Measurements from ENCODE around the gene AUTS2.

Gene AUTS2

GRCh38 chr7:70210936-70211310 is 612.6 kb downstream of the AUTS2 start:
- Histone ChIP-seq H3K4me3 (ENCODE audit: low read depth, low read length) (no peak overlapping the region), H3K9me3 (ENCODE audit: severe bottlenecking) (no peaks in the 10 kb centered on the region), H3K27me3 (ENCODE audit: insufficient read depth, low read depth, severe bottlenecking) (no peaks in the 10 kb centered on the region), H3K36me3 (no peaks in the 10 kb centered on the region), H3K27ac (no peak overlapping the region)
- no peak for TF ChIP-seq CTCF (IDR thresholded peaks at IDR 0.05; ENCODE audit: low read depth, low read length)
- no peak for DNase-seq

DNA sequence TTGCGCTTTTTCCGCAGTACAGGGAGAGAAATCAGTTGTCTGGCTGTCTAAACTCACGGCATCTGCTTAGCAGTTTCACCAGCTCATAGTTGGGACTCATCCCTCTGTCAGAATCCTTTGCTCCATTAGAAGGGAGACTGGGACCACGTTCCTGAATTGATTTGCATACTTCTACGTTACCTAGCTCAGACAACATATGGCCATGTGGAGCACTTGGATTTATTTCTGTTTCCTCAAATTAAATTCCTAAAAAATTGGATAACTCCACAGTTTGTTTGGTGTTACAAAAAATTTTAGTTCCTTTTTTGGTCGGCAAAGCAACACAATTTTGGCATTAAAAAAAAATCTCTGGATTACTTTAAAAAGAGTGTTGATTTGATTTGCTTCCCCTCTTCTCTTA is 614.0 kb downstream of the AUTS2 start:
- no peaks in the 10 kb centered on the region for H3K9me3 ChIP-seq (ENCODE audit: severe bottlenecking)

GRCh38 chr7:70214071-70214470 is 615.8 kb downstream of the AUTS2 start:
- Histone ChIP-seq H3K27ac (no peak overlapping the region), H3K27me3 (ENCODE audit: insufficient read depth, low read depth, severe bottlenecking) (no peaks in the 10 kb centered on the region), H3K4me3 (ENCODE audit: low read depth, low read length) (no peak overlapping the region), H3K36me3 (no peaks in the 10 kb centered on the region), H3K9me3 (ENCODE audit: severe bottlenecking) (no peaks in the 10 kb centered on the region)
- DNase-seq = no peak
- TF ChIP-seq CTCF (IDR thresholded peaks at IDR 0.05; ENCODE audit: low read depth, low read length) = no peak

More for the DNA sequence above, 614.0 kb downstream of the AUTS2 start:
- no peaks in the 10 kb centered on the region for H3K36me3 ChIP-seq
- no peak for DNase-seq
- no peaks in the 10 kb centered on the region for H3K27me3 ChIP-seq (ENCODE audit: insufficient read depth, low read depth, severe bottlenecking)
- H3K27ac ChIP-seq = no peak overlapping the region
- no peak overlapping the region for H3K4me3 ChIP-seq (ENCODE audit: low read depth, low read length)
- TF ChIP-seq CTCF (IDR thresholded peaks at IDR 0.05; ENCODE audit: low read depth, low read length) = no peak

GRCh38 chr7:70215491-70215890 is 617.2 kb downstream of the AUTS2 start:
- no peaks in the 10 kb centered on the region for H3K9me3 ChIP-seq (ENCODE audit: severe bottlenecking)
- H3K4me3 ChIP-seq (ENCODE audit: low read depth, low read length) = no peak overlapping the region
- no peak overlapping the region for H3K27ac ChIP-seq
- H3K36me3 ChIP-seq = no peaks in the 10 kb centered on the region
- no peaks in the 10 kb centered on the region for H3K27me3 ChIP-seq (ENCODE audit: insufficient read depth, low read depth, severe bottlenecking)
- no peak for DNase-seq
- TF ChIP-seq CTCF (IDR thresholded peaks at IDR 0.05; ENCODE audit: low read depth, low read length) = no peak

DNA sequence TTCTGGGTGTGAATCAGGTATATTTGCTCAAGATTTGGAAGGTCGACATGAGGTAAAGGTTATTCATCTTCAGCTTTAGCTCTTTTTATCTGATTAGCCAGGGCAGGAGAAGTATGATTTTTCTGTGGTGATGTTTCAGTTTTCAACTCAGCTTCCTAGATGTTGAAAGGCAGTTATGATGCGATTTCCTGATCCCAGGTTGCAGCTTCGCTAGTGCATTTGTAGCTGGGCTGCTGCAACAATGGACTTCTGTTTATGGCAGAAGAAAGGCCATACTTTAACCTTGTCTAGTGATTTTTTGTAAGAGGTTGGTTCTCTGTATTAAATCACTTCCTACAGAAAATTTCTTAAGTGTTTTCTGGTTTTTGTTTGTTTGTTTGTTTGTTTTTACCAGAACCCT is 619.3 kb downstream of the AUTS2 start:
- Histone ChIP-seq H3K4me3 (ENCODE audit: low read depth, low read length) (no peak overlapping the region), H3K27me3 (ENCODE audit: insufficient read depth, low read depth, severe bottlenecking) (no peaks in the 10 kb centered on the region), H3K36me3 (no peaks in the 10 kb centered on the region), H3K9me3 (ENCODE audit: severe bottlenecking) (no peaks in the 10 kb centered on the region), H3K27ac (no peak overlapping the region)
- DNase-seq = no peak
- TF ChIP-seq CTCF (IDR thresholded peaks at IDR 0.05; ENCODE audit: low read depth, low read length) = no peak

GRCh38 chr7:70218006-70218405 is 619.7 kb downstream of the AUTS2 start:
- DNase-seq = no peak
- Histone ChIP-seq H3K4me3 (ENCODE audit: low read depth, low read length) (no peak overlapping the region), H3K27ac (no peak overlapping the region), H3K36me3 (no peaks in the 10 kb centered on the region), H3K27me3 (ENCODE audit: insufficient read depth, low read depth, severe bottlenecking) (no peaks in the 10 kb centered on the region), H3K9me3 (ENCODE audit: severe bottlenecking) (no peaks in the 10 kb centered on the region)
- no peak for TF ChIP-seq CTCF (IDR thresholded peaks at IDR 0.05; ENCODE audit: low read depth, low read length)
